Fibroblast of skin of back (primary cell): ENCODE results near the gene HSD3B7.
"Not testable (repeated sequence)": the region's sequence is repeated elsewhere in the genome, so short reads cannot be mapped to it uniquely, and the experiment has no call there.

Source experiments
- DNase-seq: peaks from one replicate; pipeline ENCODE4 v3.0.0-alpha.2; 2013

Gene HSD3B7

DNA sequence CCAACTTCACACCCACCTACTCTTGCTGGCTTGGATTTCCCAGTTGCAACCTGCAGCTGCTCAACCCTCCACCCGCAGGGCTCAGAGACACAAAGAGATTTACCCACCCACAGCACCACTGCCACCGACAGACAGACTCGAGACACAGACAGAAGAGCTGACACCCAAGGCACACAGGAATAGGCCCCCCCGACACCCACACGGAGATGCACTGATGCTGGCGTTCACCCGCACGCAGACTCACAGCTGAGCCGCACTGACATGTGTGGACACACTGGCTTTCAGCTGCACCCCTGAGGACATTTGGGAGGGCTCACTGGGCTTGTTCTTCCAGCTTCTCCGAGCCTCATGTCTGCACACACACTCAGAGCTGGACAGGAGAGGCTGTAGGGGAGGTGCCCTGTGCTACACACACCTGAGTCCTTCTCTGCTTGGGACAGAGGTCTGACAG, 17.3 kb downstream of the HSD3B7 start:
- no peak for DNase-seq

DNA sequence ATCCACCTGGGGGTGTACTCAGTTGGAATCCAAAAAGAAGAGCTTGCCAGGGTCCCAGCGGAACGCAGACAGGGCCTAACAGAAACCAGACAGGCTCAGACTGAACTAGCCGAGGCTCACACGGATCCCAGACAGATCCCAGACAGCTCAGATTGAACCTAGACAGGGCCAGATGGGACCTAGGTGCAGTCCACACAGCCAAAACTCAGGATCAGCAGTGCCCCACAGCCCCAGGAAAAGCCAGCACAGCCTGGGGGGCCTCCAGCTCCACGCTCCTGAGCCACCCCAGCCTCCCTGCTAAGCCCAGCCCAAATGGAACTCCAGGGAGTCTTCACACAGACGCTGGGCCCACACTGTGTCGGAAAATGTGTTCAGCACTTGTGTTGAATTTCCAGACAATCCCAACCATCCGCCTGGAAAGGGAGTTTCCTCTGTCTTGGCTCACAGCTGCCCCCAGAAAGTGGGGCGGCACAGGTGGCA, 17.9 kb downstream of the HSD3B7 start:
- no peak for DNase-seq

DNA sequence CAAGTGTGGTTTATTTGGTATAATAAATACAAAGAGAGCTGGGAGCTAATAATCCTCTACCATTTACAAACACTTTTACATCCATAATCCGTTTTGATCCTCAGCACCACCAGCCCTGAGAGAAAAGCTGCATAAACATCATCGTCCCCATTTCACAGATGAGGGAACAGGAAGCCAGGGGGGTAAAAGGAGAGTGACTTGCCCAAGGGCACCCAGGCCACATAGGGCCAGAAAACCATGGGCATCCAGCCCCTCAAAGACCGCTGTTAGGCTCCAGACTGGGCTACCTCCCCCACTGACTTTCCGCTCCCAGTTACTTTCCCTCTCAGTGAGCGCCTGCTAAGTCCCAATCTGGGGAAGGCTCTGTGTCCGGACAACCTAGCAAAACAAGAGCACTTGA, 18.7 kb downstream of the HSD3B7 start:
- DNase-seq, result no peak

DNA sequence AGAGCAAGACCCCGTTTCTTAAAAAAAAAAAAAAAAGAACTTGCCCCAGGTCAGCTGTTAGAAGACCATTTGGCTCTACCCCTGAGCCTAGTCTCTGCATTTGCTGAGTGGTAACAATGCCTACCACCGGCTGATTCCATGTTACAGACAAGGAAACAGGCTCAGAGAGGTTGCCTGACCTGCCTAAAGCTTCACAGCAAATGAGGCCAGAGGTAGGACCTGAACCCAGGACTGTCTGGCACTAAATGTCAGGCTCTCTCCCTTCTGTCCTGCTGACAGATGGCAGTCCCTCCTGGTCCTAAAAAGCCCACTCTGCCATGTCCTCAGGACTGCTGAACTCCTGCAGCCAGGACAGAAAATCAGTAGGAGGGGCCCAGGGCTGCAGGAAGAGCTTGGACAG, 19.7 kb downstream of the HSD3B7 start:
- no peak for DNase-seq

DNA sequence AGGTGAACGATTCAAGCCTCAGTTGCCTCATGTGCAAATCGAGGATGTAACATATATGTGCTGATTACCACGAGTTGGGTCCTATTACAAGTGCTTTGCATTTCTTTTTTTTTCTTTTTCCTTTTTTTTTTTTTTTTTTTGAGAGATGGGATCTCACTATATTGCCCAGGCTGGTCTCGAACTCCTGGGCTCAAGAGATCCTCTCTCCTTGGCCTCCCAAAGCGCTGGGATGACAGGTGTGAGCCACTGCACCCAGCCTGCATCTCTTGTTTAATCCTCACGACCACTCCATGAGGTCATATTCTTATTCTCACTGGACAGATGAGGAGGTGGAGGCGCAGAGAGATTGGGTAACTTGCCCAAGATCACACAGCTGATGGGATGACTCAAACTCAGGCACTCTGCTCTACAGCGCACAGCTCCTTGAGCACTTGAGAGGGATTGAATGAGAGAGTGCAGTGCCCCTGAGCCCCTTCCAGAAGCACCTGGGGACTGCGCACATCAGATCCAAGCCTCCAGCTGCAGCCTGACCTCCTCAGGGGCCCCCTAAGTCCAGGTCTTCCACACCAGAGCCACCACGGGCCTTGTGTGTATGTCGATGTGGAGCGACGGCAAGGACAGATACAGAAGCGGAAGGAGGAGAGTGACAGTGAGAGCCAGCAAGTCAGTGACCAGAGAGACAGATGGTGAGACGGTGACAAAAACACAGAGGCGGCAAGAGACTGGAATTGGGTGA, 20.5 kb downstream of the HSD3B7 start:
- no peak for DNase-seq

DNA sequence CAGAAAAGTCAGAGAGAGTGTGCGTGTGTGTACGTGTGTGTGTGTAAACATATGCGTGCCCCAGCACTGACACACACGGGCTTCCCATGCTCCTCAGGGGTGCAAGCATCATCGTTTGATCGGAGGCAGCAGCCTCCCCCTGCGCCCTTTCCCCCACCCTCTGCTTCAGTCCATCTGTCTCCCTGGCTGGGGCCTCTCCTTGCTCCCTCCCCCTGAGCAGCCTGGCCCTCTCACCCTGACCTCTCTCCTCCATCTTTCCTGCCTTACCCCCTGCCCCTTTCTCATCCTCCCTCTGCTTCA, 21.0 kb downstream of the HSD3B7 start:
- DNase-seq, result no peak

DNA sequence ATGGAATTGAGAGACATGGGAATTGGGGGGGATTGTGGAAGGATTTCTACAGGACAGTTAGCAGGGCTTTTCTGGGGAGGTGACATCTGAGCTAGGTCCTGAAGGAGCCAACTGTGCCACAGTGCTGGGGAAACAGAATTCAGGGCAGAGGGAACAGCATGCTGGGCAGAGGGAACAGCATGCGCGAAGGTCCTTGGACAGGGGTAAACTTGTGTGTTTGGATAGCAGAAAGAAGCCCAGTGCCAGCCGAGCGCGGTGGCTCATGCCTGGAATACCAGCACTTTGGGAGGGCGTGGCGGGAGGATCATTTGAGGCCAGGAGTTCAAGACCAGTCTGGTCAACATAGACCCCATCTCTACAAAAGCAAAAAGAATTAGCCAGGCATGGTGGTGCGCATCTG, 21.6 kb downstream of the HSD3B7 start:
- no peak for DNase-seq

DNA sequence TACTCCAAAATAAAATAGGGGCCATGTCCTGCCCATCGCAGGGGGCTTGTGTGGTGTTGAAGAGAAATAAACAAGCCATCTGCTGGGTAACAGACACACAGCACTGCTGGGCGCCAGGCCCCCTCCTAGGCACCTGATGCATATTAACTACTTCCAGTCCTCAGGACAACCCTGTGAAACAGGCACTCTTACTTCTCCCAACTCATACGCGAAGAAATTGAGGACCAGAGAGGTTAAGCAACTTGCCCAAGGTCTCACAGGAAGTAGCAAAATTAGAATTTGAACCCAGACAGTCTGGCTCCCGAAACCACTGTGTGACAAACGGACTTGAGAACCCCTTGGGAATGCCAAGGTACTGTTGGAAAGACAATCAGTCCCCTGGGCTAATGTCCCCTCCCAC, 22.7 kb downstream of the HSD3B7 start:
- DNase-seq, result no peak

DNA sequence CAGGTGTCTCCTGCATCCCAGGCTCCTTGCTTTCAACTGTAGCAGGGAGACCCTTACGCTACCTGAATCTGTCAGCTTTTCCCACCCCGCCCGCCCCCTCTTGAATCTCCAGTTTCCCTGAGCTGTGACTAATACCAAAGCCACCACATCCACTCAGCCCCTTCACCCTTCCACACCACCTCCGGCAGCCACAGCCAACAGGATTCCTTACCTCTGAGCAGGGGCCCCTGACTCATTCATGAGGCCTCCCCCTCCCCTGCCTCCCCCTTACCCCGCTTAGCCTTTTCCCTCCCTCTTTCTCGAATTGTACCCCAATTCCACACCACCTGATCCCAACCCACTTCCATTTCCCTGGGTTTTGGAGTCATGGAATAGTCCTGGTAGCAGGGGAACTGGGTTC, 23.1 kb downstream of the HSD3B7 start:
- peak; percentile 75 for DNase-seq

DNA sequence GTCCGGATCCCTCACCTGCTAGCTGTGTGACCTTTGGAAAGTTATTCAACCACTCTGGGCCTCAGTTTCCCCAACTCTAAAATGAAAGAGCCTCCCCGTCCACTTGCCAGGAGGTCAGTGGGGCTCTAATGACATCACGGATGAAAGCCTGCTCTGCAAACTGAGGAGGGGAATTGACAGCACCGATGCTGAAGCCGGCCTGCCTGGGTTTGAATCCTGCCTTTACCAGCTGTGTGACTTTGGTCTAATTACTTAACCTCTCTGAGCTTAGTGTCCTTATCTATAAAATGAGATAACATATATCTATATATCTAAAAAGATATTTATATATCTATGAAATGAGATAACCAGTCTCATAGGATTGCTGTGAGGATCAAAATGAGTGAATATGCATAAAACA, 23.5 kb downstream of the HSD3B7 start:
- no peak for DNase-seq

DNA sequence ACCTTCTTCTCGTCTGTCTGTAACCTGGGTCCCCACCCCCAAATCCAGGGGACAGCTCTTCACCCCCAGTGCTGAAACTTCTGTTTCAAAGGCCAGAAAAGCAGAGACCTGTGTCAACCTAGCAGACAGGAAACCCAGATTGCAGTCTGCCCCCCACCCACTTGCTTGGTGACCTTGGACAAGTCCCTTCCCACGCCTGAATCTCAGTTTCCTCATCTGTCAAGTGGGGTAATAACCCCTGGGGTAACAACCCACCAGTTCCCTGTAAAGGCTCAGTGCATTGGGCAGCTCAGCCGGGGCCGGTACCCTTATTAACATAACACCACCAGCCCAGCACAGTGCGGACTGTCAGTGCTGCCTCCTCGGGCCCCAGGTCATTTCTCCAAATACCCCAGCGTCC, 24.1 kb downstream of the HSD3B7 start:
- DNase-seq, result no peak

DNA sequence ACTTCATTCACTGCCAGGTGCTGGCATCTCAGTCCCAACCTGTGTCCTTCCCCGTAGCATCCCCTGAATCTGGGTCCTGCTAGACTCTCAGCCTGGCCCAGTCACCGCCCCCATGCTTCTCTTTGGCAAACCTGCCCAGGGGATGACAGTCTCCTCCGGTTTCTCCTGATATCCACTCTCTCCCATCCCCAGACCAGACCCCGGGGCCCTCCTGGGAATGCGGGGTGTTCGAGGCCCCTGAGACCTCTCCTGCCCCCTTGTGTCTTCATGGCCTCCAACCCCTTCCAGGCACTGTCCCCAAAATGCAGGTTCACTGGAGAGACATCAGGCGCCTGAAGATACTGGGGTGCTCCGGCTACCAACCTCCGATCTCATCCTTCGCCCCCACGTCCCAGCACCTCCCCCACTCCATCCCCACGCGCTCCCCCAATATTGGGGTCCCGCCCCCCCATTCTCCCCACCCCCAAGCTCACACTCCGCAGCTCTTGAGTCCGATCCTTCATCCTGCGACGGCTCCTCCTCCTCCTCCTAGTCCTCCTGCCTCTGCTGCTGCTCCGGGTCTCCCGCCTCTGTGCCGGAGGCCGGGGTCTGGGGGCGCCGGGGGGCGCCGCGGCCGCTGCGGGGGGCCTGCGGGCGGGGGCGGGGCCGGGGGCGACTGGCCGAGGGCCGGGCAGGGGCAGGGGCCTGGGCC, 25.0 kb downstream of the HSD3B7 start:
- no peak for DNase-seq

DNA sequence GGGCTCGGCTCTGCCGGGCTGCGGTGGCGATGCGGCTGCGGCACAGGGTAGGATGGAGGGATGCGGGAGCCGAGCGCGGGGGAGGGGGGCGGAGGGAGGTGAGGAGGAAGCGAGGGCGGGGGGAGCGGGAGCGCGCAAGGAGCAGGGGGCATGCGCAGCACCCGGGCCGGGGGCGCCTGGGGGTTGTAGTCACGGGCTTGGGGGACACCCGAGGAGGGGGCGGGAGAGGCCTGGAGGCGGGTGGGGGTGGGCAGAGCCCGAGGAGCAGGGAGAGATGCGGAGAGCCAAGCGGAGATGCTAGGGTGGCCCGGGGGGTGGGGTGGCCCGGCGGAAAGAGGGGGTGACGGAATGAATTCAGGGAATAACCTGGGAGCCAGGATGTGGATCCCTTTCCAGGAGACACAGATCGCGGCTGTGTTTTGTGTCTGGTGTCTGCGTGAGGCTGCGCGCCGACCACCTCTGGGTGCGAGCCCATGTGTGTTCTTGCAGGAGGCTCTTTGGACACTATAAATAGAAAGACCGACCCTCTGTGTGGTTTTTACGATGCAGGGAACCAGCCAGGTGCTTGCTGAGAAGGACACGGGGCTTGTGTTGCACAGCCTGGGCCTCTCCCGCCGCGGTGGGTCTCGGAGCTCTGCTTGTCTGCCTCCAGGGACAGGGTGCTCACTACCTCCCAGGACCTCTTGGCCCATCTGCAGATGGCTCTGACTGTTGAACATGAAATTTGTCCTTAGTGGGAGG, 25.7 kb downstream of the HSD3B7 start, which contains the start of gene STX1B:
Gene STX1B (minus strand): TSS at position 54 of the 741 bp plus-strand sequence. CDS start 242 bp downstream, outside the sequence.
- DNase-seq, result no peak

DNA sequence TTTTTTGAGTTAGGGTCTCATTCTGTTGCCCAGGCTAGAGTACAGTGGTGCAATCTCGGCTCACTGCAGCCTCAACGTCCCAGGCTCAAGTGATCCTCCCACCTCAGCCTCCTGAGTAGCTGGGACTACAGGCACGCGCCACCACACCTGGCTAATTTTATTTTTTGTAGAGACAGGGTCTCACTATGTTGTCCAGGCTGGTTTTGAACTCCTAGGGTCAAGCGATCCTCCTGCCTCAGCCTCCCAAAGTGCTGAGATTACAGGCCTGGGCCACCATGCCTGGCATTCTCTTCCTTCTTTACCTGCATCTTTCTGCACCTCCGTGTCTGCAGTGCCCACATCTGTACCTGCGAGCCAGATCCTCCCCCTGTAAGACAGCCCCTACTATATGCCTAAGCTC, 26.8 kb downstream of the HSD3B7 start:
- DNase-seq, result not testable (repeated sequence)

DNA sequence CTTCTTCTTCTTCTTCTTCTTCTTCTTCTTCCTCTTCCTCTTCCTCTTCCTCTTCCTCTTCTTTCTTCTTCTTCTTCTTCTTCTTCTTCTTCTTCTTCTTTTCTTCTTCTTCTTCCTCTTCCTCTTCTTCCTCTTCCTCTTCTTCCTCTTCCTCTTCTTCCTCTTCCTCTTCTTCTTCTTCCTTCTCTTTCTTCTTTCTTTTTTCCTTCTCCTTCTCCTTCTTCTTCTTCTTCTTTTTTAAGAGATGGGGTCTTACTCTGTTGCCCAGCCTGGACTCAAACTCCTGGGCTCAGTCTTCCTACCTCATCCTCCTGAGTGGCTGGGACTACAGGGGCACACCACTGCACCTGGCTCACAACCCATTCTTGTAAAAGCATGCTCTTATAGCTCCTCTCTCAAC, 28.3 kb downstream of the HSD3B7 start:
- not testable (repeated sequence) for DNase-seq

DNA sequence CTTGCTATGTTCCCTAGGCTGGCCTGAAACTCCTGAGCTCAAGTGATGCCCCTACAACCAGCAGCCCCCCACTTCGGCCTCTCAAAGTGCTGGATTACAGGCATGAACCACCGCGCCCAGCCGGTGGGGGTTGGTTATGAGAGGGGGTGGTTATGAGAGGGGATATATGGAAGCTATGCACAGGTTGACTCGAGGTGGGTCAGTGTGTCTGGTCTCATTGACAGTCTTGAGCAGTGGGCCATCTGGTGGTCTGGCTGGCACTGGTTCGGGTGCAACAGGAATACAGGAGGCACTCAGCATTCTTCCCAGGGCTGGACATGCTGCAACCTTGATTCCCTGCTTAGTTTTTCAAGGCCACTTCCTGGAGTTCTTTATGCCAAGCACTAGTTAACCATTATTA, 31.0 kb downstream of the HSD3B7 start:
- DNase-seq, result no peak

DNA sequence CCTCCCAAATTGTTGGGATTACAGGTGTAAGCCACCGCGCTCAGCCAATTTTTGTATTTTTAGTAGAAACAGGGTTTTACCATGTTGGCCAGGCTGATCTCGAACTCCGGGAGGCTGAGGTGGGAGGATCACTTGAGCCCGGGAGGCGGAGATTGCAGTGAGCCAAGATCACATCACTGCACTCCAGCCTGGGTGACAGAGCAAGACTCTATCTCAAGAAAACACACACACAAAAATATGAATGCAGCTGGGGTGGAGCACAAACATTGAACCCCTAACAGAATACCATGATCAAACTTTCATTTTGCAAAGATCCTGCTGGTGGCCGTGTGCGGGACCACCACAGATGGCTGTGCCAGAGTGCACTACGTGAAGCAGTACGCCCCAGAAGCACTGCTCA, 32.7 kb downstream of the HSD3B7 start:
- not testable (repeated sequence) for DNase-seq

DNA sequence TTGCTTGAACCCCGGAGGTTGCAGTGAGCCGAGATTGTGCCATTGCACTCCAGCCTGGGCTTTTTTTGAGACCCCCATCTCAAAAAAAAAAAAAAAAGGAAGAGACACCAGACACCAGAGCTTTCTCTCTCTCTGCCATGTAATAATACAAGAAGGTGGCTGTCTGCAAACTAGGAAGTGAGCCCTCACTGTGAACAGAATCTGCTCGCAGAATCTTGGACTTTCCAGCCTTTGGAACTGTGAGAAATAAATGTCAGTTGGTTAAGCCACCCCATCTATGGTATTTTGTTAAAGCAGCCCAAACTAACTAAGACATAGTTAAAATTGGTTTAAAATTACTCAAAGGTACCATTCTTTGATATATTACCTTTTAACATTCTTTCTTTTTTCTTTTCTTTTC, 35.5 kb downstream of the HSD3B7 start:
- no peak for DNase-seq

DNA sequence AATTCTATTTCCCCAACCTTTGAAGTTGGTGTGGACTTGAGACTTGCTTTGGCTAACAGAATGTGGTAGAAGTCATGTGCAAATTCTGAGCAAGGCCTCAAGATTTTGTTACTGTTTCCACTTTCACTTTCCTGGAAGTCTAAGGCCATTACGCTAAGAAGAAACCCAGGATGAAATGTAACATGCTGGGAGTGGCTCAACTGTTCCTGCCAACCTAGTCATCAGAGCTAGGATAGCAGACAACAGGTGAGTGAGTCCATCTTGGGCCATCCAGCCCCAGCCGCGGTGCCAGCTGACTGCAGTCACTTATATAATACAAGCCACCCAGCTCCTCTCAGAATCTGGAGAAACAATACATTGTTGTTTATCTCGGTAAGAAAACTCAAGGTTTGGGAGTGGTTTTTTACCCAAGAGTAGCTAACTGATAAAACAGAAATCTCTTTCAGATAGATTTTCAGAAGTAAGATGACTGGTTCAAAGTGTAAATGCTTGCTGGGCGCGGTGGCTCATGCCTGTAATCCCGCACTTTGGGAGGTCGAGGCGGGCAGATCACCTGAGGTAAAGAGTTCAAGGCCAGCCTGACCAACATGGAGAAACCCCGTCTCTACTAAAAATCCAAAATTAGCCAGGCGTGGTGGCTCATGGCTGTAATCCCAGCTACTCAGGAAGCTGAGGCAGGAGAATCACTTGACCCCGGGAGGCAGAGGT, 37.7 kb downstream of the HSD3B7 start:
- DNase-seq, result no peak

DNA sequence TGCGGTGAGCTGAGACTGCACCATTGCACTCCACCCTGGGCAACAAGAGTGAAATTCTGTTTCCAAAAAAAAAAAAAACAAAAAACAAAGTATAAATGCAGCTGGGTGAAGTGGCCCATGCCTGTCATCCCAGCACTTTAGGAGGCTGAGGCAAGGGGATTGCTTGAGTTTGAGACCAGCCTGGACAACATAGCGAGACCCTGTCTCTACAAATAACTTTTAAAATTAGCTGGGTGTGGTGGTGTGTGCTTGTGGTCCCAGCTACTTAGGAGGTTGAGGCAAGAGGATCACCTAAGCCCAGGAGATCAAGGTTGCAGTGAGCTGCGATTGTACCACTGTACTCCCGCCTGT, 38.2 kb downstream of the HSD3B7 start:
- no peak for DNase-seq

DNA sequence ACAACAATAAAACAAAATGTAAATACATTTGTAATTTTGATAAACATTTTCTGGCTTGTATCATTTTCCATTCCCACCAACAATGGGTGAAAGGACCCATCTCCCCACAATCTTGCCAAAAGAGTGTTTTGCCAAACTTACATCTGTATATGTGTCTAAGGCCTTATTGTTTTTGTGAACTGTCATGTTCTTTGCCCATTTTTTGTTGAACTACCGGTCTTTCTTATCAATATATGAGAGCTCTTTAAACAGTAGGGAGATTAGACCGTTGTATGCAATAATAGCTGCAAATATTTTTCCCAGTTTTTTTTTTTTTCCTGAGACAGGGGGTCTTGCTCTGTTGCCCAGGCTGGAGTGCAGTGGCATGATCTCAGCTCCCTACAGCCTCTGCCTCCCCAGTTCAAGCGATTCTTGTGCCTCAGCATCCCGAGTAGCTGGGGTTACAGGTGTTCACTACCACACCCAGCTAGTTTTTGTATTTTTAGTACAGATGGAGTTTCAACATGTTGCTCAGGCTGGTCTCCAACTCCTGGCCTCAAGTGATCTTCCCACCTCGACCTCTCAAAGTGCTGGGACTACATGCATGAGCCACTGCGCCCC, 38.7 kb downstream of the HSD3B7 start:
- DNase-seq, result no peak

DNA sequence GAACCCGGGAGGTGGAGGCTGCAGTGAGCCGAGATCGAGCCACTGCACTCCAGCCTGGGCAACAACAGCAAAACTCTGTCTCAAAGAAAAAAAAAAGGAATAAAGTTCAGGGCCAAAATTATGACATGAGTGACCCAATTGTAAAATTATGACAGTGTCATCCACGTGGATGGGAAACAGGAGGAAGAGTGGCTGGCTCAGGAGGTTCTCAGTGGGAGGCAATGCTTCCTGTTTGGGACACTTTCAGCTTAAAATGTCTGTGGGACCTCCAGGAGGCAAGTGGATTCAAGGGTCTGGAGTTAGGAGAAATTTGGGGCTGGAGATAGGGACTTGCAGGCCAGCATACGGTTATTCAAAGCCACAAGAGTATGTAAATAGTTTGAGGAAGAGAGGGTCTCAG, 40.3 kb downstream of the HSD3B7 start:
- DNase-seq, result no peak

DNA sequence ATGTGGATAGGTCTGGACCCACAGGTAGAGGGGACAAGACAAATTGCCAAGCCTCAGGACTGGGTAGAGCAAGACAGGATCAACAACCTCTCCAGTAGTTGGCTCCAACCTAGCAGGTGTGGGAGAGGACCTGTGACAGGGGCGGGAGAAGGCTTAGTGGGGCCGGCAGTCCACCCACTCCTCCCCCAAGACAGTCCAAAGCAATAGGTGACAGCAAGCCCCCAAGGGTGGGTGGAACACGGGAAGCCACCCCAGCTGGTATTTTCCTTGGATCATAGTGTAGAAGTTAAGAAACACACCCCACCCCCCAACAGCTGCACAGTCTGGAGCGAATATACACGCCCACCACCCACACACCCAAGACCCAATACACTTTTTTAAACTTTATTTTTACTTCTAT, 44.3 kb downstream of the HSD3B7 start:
- no peak for DNase-seq
